ENCODE measurements around the gene TMEM59L.
A peak's percentile ranks its signal among the peaks of the same experiment; 100 is the strongest.

The TMEM59L gene

GRCh38 chr19:18667531-18668251 lies 55.0 kb downstream of the TMEM59L start:
- H3K4me3 ChIP-seq (ENCODE audit: low read depth, low read length), result no peak overlapping the region
- DNase-seq (ENCODE audit: low read depth), result no peak

GRCh38 chr19:18668252-18668631 lies 55.6 kb downstream of the TMEM59L start:
- no peak for DNase-seq (ENCODE audit: low read depth)
- TF ChIP-seq CTCF (conservative IDR thresholded peaks at IDR 0.05; ENCODE audit: low read depth, low read length), result no peak
- no peak overlapping the region for H3K4me3 ChIP-seq (ENCODE audit: low read depth, low read length)

More at GRCh38 chr19:18667531-18668251, 55.0 kb downstream of the TMEM59L start:
- no peak for TF ChIP-seq CTCF (conservative IDR thresholded peaks at IDR 0.05; ENCODE audit: low read depth, low read length)

GRCh38 chr19:18668744-18669523 lies 56.3 kb downstream of the TMEM59L start:
- no peak overlapping the region for H3K4me3 ChIP-seq (ENCODE audit: low read depth, low read length)
- TF ChIP-seq CTCF (conservative IDR thresholded peaks at IDR 0.05; ENCODE audit: low read depth, low read length), result no peak
- DNase-seq (ENCODE audit: low read depth), result no peak

GRCh38 chr19:18669524-18669817 lies 56.8 kb downstream of the TMEM59L start:
- no peak overlapping the region for H3K4me3 ChIP-seq (ENCODE audit: low read depth, low read length)
- peak; percentile 61 for DNase-seq (ENCODE audit: low read depth)
- no peak for TF ChIP-seq CTCF (conservative IDR thresholded peaks at IDR 0.05; ENCODE audit: low read depth, low read length)

- H3K4me3 ChIP-seq (ENCODE audit: low read depth, low read length), result no peak overlapping the region
- DNase-seq (ENCODE audit: low read depth), result no peak
- TF ChIP-seq CTCF (conservative IDR thresholded peaks at IDR 0.05; ENCODE audit: low read depth, low read length), result no peak
These were observed 57.2 kb downstream of the TMEM59L start for GRCh38 chr19:18669883-18670282.

GRCh38 chr19:18670312-18670711 lies 57.6 kb downstream of the TMEM59L start:
- no peak for DNase-seq (ENCODE audit: low read depth)
- TF ChIP-seq CTCF (conservative IDR thresholded peaks at IDR 0.05; ENCODE audit: low read depth, low read length), result no peak
- no peak overlapping the region for H3K4me3 ChIP-seq (ENCODE audit: low read depth, low read length)
